Cardiac fibroblast (primary cell): ENCODE data around the gene SHKBP1.
"Not testable (repeated sequence)": the region's sequence is repeated elsewhere in the genome, so short reads cannot be mapped to it uniquely, and the experiment has no call there.

Source experiments
- DNase-seq, 2 donors: peaks; one replicate each; pipeline versions ENCODE4 v3.0.0 to v3.0.0-alpha.2; 2010; ENCODE audit warnings: low read depth in 2 of 2
- H3K4me3 ChIP-seq, 2 donors: replicated peaks in 1 of 2; 1 replicate in 1 of 2; 2 replicates in 1 of 2; pipeline ENCODE4 v1.5.1; 2011; ENCODE audit warnings: low read depth in 2 of 2, low read length in 2 of 2, mild to moderate bottlenecking in 2 of 2, moderate library complexity in 1 of 2
- TF ChIP-seq, protein P1 (sequence below): IDR thresholded peaks from one replicate; pipeline ENCODE4 v1.5.1; 2011; ENCODE audit warnings: low read depth, mild to moderate bottlenecking, low read length, inconsistent platforms

The SHKBP1 gene

DNA sequence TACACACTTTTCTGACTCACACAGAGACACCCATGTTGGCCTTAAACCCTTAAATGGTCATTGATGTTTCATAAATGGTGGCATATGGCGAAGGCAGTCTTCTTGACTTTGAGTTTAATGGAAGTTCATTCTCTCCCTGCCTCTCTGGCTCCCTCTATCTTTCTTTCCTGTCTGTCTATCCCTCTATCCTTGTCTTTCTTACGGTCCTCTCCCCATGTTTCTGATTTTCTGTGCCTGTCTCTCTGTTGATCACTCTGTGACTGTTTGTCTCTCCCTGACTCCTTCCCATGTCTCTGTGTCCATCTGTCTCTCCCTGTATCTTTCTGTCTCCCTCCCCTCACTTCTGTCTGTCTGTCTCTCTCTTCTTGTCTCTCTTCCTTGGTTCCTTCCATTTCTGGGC is 43.2 kb upstream of the SHKBP1 start:
- H3K4me3 ChIP-seq = no peak overlapping the region
- DNase-seq = no peak
- TF ChIP-seq, protein P1, sequence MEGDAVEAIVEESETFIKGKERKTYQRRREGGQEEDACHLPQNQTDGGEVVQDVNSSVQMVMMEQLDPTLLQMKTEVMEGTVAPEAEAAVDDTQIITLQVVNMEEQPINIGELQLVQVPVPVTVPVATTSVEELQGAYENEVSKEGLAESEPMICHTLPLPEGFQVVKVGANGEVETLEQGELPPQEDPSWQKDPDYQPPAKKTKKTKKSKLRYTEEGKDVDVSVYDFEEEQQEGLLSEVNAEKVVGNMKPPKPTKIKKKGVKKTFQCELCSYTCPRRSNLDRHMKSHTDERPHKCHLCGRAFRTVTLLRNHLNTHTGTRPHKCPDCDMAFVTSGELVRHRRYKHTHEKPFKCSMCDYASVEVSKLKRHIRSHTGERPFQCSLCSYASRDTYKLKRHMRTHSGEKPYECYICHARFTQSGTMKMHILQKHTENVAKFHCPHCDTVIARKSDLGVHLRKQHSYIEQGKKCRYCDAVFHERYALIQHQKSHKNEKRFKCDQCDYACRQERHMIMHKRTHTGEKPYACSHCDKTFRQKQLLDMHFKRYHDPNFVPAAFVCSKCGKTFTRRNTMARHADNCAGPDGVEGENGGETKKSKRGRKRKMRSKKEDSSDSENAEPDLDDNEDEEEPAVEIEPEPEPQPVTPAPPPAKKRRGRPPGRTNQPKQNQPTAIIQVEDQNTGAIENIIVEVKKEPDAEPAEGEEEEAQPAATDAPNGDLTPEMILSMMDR = peak; percentile 42

DNA sequence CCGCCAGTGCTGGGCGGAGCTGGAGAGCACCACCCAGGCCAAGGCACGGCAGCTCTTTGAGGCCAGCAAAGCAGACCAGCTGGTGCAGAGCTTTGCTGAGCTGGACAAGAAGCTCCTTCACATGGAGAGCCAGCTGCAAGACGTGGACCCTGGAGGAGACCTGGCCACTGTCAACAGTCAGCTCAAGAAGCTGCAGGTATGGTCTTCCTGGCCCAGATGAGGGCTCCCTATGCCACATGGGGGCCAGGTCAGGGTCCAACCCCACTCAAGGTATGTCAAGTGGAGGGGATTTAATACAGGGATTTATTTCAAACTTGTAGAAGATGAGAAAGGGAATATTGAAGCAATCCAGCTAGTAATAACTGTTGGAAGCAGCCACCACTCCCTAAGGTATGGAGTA is 42.5 kb upstream of the SHKBP1 start:
- TF ChIP-seq, protein P1 = no peak
- no peak for DNase-seq
- H3K4me3 ChIP-seq = no peak overlapping the region

DNA sequence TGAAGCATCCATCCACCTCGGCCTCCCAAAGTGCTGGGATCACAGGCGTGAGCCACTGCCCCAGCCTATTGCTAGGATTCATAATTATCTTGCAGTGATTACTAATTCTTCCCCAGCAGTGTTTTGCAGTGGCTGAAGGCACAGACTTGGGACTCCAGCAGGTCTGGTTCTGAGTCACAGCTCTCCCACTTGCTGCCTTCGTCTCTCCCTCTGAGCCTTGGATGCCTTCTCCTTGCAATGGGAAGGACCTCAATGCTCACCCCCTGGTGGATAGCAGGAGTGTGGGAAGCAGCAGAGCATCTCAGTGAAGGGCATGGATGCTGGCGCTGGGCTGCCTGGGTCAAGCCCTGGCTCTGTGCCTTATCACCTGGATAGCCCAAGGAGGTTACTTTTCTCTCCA is 37.6 kb upstream of the SHKBP1 start:
- TF ChIP-seq, protein P1 = no peak

DNA sequence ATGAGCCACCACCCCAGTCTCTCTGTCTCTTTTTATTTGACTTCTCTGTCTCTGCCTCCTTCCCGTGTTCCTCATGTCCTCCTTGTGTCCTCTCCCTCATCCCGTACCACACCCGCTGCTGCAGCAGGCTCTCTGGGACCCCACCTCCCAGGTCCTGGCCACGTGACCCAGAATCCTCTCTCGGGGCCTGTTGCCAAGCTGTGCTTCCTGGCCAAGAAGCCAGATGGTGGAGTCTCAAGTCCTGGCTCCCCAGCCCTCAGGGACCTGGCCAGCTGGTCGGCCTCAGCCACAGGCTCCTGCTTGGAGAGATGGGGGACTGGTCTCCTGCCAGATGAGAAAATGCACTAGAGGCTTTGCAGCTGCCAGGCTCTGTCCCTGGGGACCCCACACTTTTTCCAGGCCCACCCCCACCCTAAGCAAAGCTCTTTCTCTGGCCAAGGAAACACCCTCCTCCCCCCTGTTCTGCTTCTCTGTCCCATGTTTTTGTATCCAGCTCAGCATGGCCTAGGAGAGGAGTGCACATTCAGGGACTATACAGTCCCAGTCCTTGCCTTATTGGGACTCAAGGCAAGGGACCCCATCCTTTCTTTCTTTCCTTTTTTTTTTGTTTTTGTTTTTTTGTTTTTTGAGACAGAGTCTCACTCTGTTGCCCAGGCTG is 34.3 kb upstream of the SHKBP1 start:
- peak; percentile 80 to 97 for DNase-seq
- TF ChIP-seq, protein P1 = no peak
- no peak overlapping the region for H3K4me3 ChIP-seq

More for the DNA sequence above, 37.6 kb upstream of the SHKBP1 start:
- H3K4me3 ChIP-seq = no peak overlapping the region
- DNase-seq = peak in 1 of 2 donors; percentile 18

DNA sequence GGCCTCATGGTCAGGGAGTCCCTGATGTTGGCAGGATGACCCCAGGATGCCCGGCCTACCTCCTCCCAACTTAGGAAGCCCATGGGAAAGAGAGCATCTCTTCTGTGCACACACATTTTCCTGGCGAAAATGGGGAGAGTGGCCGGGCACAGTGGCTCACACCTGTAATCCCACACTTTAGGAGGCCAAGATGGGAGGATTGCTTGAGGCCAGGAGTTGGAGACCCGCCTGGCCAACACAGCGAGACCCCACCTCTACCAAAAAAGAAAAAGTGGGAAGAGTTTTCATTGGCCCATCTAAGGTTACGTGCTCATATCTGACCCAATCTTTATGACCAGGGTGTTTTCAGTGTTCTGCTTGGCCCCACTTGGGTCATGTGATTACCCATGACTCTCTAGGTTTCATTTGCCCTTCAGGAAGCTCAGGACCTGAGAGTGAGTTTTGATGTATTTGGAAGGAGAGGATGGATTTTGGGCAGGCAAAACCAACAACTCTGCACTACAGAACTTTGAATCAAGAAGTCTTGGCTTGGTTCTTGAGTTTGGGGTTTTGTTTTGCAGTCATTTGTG is 33.6 kb upstream of the SHKBP1 start:
- H3K4me3 ChIP-seq = no peak overlapping the region
- no peak for DNase-seq
- TF ChIP-seq, protein P1 = no peak

DNA sequence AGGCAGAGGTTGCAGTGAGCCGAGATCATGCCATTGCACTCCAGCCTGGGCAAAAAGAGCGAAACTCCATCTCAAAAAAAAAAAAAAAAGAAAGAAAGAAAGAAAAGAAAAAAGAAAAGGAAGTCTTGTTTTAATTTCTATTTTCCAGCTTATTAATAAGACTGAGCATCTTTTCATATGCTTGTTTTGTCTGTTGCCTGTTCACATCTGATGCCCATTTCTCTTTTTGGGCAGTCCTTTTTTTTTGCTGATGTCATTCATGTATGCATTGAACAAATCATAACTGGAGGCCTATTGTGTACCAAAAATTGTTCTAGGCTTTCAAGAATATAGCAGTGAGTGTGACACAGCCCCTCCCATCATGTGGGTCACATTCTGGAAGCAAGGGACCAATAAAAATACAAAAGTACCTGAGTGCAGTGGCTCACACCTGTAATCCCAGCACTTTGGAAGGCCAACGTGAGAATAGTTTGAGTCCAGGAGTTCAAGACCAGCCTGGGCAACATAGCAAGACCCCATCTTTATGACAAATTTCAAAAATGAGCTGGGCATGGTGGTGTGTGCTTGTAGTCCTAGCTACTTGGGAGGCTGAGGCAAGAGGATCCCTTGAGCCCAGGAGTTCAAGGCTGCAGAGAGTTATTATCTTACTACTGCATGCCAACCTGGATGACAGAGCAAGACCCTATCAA is 30.4 kb upstream of the SHKBP1 start:
- DNase-seq = not testable (repeated sequence)

DNA sequence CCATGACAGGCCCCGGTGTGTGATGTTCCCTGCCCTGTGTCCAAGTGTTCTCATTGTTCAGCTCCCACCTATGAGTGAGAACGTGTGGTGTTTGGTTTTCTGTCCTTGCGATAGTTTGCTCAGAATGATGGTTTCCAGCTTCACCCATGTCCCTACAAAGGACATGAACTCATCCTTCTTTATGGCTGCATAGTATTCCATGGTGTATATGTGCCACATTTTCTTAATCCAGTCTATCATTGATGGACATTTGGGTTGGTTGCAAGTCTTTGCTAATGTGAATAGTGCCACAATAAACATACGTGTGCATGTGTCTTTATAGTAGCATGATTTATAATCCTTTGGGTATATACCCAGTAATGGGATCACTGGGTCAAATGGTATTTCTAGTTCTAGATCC is 29.5 kb upstream of the SHKBP1 start:
- not testable (repeated sequence) for DNase-seq, H3K4me3 ChIP-seq

More for the DNA sequence above, 30.4 kb upstream of the SHKBP1 start:
- H3K4me3 ChIP-seq = not testable (repeated sequence)
